Progenitor cell of endocrine pancreas (in vitro differentiated cells): ENCODE results near the gene CCDC51. TPM values are rescaled to one million over a fixed set of nuclear protein-coding genes. Genes with fewer than 3 reads are reported as not detected.

Experiments used
- DNase-seq: peaks from one replicate; pipeline ENCODE4 v3.0.0; 2021; ENCODE audit warnings: low spot score; ENCODE audit not compliant: unreplicated experiment
- H3K27ac Mint-ChIP-seq: 2 replicates; pipeline ENCODE4 v1.8.0; 2021; ENCODE audit warnings: mild to moderate bottlenecking, moderate library complexity, mixed read lengths
- H3K27me3 Mint-ChIP-seq: 2 replicates; pipeline ENCODE4 v1.8.0; 2021; ENCODE audit warnings: mixed read lengths
- H3K36me3 Mint-ChIP-seq: 2 replicates; pipeline ENCODE4 v1.8.0; 2022; ENCODE audit warnings: mixed read lengths; ENCODE audit not compliant: insufficient read depth
- H3K4me1 Mint-ChIP-seq: 2 replicates; pipeline ENCODE4 v1.8.0; 2021; ENCODE audit warnings: low read depth, mixed read lengths
- H3K4me3 Mint-ChIP-seq: 2 replicates; pipeline ENCODE4 v1.8.0; 2021; ENCODE audit warnings: low read depth, mild to moderate bottlenecking, moderate library complexity, mixed read lengths
- H3K9me3 Mint-ChIP-seq: 2 replicates; pipeline ENCODE4 v1.8.0; 2021; ENCODE audit warnings: low read depth, mixed read lengths
- CTCF ChIP-seq: fragments of 200-600 bp; sonication (generic); IDR thresholded peaks from one replicate; pipeline ENCODE4 v1.5.0; 2021; ENCODE audit warnings: antibody characterized with exemption, mild to moderate bottlenecking; ENCODE audit not compliant: unreplicated experiment
- total RNA-seq: library from RNA; stranded (reverse); gene quantifications from 2 replicates; pipeline ENCODE4 v1.2.1, GENCODE V29; 2021

The CCDC51 gene
- total RNA-seq, 1 donor from 2014 or later, result 13.2 TPM

DNA sequence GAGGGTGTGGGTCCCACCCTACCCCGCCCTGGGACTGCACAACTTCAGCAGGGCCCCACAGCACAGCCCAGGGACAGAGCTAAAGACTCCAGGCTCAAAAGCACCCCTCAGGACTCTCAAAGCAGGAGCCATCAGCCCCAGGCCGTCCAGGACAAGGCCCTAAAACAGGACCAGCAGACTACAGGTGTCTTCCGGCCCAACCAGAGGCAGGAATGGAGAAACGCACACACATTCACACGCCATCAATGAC lies 32.7 kb upstream of the CCDC51 start:
- TF ChIP-seq CTCF, result no peak
- no peaks in the 10 kb centered on the region for H3K27me3 Mint-ChIP-seq
- no peak for DNase-seq
- H3K4me1 Mint-ChIP-seq, result peaks cover 19% of the 10 kb centered on the region
- H3K9me3 Mint-ChIP-seq, result no peaks in the 10 kb centered on the region
- H3K27ac Mint-ChIP-seq, result peak overlapping the region; percentile 100
- peak overlapping the region; percentile 98 for H3K4me3 Mint-ChIP-seq
- H3K36me3 Mint-ChIP-seq, result peaks cover 9% of the 10 kb centered on the region

GRCh38 chr3:48470286-48470685 lies 30.4 kb upstream of the CCDC51 start:
- DNase-seq, result no peak
- Mint-ChIP-seq H3K4me3 (peak overlapping the region; percentile 34), H3K4me1 (peaks cover 29% of the 10 kb centered on the region), H3K27me3 (no peaks in the 10 kb centered on the region), H3K27ac (peak overlapping the region; percentile 73), H3K9me3 (no peaks in the 10 kb centered on the region), H3K36me3 (peaks cover 10% of the 10 kb centered on the region)
- no peak for TF ChIP-seq CTCF

DNA sequence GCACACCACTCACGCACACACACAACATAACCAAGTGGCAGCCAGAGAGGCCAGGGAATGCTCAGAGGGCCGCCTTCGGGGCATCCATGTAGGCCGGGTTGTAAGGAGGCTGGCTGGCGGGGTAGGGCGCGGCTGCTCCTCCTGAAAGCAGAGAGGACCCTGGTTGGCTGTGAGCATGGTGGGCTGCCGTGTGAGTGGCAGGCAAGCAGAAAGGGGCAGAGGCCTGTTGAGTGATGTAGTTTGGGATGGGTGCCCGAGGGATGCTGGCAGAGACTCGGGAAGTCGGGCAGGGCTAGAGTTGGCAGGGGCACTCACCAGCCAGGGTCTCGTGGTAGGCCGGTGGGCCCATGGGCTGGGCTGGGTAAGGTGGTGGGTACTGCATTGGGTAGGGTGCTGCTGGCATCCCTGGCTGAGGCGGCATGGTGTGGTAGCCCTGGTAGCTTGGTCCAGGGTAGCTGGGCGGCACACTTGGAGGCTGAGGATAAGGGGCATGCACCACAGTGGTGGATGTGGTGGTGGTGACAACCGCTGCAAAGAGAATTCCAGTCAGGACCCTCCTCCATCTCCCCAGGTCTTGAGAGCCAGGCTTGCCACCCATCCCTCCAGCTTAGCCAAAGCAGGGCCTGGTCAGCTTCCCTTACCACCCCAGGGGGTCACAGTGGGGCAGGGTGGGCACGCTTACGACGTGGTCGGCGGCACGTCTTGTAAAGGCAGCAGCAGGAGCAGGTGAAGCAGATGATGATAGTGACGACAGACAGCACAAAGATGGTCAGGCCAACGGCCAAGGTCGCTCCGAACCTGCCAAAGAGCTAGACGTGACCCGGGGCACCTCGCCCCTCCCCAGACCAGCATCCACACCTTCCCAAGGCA lies 29.4 kb upstream of the CCDC51 start:
- Mint-ChIP-seq H3K4me3 (no peak overlapping the region), H3K9me3 (no peaks in the 10 kb centered on the region), H3K36me3 (peaks cover 10% of the 10 kb centered on the region), H3K27ac (peak overlapping the region; percentile 88), H3K4me1 (peaks cover 28% of the 10 kb centered on the region), H3K27me3 (no peaks in the 10 kb centered on the region)
- TF ChIP-seq CTCF, result no peak
- no peak for DNase-seq

DNA sequence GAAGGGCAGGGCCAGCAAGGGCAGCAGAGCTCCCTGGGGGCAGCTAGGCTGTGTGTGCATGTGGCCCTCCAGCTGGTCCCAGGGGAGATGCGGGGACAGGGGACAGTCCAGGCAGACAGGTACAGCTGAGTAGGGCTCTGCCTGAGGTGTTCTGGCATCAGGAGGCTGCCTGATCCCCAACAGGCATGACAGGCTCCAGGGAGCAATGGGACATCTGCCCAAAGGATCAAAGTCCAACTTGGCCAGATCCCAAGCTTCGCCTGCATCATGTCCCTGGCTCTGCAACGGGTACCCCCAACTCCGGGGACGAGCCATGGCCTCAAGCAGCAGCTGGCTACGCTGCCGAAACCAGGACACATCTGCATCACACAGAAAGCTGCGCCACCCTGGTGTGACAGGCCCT lies 28.4 kb upstream of the CCDC51 start:
- no peak overlapping the region for H3K4me3 Mint-ChIP-seq
- H3K36me3 Mint-ChIP-seq, result peaks cover 10% of the 10 kb centered on the region
- peaks cover 23% of the 10 kb centered on the region for H3K4me1 Mint-ChIP-seq
- H3K27ac Mint-ChIP-seq, result peak overlapping the region; percentile 98
- no peaks in the 10 kb centered on the region for H3K9me3 Mint-ChIP-seq
- H3K27me3 Mint-ChIP-seq, result no peaks in the 10 kb centered on the region
- TF ChIP-seq CTCF, result no peak
- no peak for DNase-seq

DNA sequence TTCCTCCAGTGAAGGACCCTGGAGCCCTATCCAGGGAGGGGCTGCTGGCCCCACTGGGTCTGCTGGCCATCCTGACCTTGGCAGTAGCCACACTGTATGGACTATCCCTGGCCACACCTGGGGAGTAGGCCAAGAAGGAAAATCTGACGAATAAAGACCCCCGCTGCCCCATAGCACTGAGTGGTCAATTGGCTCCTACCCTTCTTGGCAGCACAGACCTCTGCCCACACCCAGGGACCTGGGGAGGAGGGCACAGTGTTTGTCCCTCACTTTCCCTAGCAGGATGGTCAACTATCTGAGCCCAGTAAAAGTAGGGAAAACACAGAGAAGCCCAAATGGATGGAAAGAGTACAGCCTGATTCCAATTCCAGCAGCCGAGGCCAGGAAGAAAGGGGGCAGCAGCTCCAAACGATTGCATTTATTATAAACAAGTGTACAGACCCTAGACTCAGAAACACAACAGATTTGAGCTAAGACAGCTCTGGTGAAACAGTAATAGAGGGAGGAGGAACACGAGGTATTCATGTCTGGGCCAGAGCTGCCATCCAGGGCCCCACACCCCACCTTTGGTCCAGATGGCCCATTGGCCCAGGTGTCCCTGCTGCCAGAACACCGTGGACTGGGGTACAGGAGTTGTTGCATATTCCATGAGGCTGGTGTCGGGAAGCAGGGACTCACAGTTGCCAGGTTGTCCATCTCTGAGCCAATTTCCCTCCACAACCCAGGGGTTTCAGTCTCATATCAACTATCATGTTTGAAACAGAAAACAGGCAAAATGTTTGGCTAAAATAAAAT lies 27.8 kb upstream of the CCDC51 start:
- Mint-ChIP-seq H3K4me1 (peaks cover 19% of the 10 kb centered on the region), H3K9me3 (no peaks in the 10 kb centered on the region), H3K4me3 (no peak overlapping the region), H3K27ac (peak overlapping the region; percentile 98), H3K27me3 (no peaks in the 10 kb centered on the region), H3K36me3 (peaks cover 9% of the 10 kb centered on the region)
- DNase-seq, result no peak
- TF ChIP-seq CTCF, result no peak
